ENCODE measurements around the gene MAP3K5. TPM values are rescaled to one million over a fixed set of nuclear protein-coding genes. Genes with fewer than 3 reads are reported as not detected.

Gene MAP3K5
- total and polyA plus RNA-seq, 9 of the 15 experiments (the other 6 are each of a cell fraction or from before 2014, with no cell fraction given): 2.2 to 13.0 (median 9.9) TPM

DNA sequence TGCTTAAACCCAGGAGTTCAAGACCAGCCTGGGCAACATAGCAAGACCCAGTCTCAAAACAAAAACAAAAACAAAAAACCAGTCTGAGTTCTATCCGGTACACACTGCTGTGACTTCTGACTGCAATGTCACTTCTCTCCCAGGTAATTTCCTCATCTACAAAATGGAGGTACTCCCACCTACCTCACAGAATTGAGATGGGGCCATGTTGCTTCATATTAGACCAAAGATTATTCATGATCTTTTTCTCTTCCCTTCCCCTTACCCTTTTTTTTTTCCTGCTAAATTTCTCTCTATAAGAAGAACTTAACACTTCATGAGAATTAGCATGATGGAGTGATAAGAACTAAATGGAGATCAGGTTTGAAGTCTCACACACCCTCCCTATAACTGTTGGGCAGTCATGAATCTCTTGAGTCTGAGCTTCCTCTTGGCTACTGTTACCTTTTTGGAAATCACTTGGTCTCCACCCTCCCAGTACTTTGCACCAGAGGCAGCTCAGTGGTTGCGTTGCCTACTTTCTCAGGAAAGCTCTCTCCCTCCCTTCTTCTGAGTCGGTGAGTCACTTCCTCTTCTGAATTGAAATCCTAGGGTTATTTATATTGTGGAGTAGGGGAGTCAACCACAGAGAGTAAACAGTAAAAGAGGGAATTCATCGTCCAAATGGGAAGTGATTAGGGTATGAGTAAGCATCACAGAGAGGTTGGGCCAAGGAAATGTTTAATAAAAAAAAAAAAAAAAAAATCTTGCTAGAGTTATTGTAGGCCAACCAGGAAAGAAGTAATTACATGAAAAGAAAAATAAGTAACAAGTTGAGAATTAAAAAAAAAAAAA lies 182.2 kb downstream of the MAP3K5 start:
- ChIA-PET CTCF (ENCODE audit: low intra/inter-chr PET ratio) (interaction anchor here (0.6 to 1.4 kb wide), 3 partner anchors 179 to 1041 kb away, joined by 3 to 5 read pairs (median 5); partner anchors contain the start of gene MAP3K5), POLR2A (interaction anchor here (0.6 to 1.2 kb wide), 3 partner anchors 8 to 259 kb away, joined by 3 to 4 read pairs (median 3); no protein-coding TSS in a partner anchor)
- no TSS peak for BruUV-seq (replicated peaks)
- WGBS (ENCODE audit: insufficient coverage, low coverage, missing lambda C conversion rate): 19% methylated on average over 3 of the region's 4 CpGs
- Histone ChIP-seq H2AFZ (ENCODE audit: low read depth, low read length) (no peak overlapping the region), H3K4me1 (replicated peaks in 1 of 2; ENCODE audit: control insufficient read depth in 2 of 2, insufficient read depth in 2 of 2, low read length in 2 of 2) (peaks cover 10 to 36% of the 10 kb centered on the region in 2 experiments), H3K27ac (ENCODE audit: extremely low read depth, low read depth, low read length) (peak overlapping the region; percentile 65), H4K20me1 (replicated peaks; ENCODE audit: control insufficient read depth, insufficient read depth, low read length) (no peaks in the 10 kb centered on the region), H3K4me3 (no peak overlapping the region), H3K4me2 (ENCODE audit: insufficient read depth, low read length) (no peak overlapping the region), H3K79me2 (ENCODE audit: control insufficient read depth, insufficient read depth, low read length) (no peaks in the 10 kb centered on the region), H3K9me1 (ENCODE audit: control insufficient read depth, insufficient read depth, low read length) (no peaks in the 10 kb centered on the region), H3K9ac (ENCODE audit: insufficient read depth in 1 of 2, low read depth in 2 of 2, low read length in 2 of 2) (peak overlapping the region in 1 of 2 experiments; percentile 32; a peak in 2 of 4 replicates), H3K36me3 (ENCODE audit: control insufficient read depth, insufficient read depth, low read length) (peaks cover 16% of the 10 kb centered on the region; the same call in 2 of the 3 replicates), H3K9me3 (replicated peaks; ENCODE audit: control insufficient read depth, insufficient read depth, low read depth, low read length) (no peaks in the 10 kb centered on the region), H3K27me3 (ENCODE audit: control insufficient read depth in 2 of 2, insufficient read depth in 2 of 2, low read length in 2 of 2) (no peaks in the 10 kb centered on the region)
- ATAC-seq (peak; percentile 93), FAIRE-seq (peak; percentile 93), DNase-seq (ENCODE audit: extremely low read depth in 1 of 4, low spot score in 3 of 4) (peak; percentile 44 to 86 (median 62))
- in situ Hi-C loops (cut with MboI) (no loop called here), intact Hi-C loops (cut with micrococcal nuclease) (no loop called here)
- TF ChIP-seq, protein P1, sequence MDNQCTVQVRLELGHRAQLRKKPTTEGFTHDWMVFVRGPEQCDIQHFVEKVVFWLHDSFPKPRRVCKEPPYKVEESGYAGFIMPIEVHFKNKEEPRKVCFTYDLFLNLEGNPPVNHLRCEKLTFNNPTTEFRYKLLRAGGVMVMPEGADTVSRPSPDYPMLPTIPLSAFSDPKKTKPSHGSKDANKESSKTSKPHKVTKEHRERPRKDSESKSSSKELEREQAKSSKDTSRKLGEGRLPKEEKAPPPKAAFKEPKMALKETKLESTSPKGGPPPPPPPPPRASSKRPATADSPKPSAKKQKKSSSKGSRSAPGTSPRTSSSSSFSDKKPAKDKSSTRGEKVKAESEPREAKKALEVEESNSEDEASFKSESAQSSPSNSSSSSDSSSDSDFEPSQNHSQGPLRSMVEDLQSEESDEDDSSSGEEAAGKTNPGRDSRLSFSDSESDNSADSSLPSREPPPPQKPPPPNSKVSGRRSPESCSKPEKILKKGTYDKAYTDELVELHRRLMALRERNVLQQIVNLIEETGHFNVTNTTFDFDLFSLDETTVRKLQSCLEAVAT (IDR thresholded peaks at IDR 0.05): peak in 1 of 2 experiments; percentile 52; a peak in 1 of 4 replicates
- TF ChIP-seq, protein P2, sequence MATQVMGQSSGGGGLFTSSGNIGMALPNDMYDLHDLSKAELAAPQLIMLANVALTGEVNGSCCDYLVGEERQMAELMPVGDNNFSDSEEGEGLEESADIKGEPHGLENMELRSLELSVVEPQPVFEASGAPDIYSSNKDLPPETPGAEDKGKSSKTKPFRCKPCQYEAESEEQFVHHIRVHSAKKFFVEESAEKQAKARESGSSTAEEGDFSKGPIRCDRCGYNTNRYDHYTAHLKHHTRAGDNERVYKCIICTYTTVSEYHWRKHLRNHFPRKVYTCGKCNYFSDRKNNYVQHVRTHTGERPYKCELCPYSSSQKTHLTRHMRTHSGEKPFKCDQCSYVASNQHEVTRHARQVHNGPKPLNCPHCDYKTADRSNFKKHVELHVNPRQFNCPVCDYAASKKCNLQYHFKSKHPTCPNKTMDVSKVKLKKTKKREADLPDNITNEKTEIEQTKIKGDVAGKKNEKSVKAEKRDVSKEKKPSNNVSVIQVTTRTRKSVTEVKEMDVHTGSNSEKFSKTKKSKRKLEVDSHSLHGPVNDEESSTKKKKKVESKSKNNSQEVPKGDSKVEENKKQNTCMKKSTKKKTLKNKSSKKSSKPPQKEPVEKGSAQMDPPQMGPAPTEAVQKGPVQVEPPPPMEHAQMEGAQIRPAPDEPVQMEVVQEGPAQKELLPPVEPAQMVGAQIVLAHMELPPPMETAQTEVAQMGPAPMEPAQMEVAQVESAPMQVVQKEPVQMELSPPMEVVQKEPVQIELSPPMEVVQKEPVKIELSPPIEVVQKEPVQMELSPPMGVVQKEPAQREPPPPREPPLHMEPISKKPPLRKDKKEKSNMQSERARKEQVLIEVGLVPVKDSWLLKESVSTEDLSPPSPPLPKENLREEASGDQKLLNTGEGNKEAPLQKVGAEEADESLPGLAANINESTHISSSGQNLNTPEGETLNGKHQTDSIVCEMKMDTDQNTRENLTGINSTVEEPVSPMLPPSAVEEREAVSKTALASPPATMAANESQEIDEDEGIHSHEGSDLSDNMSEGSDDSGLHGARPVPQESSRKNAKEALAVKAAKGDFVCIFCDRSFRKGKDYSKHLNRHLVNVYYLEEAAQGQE (IDR thresholded peaks at IDR 0.05; ENCODE audit: borderline replicate concordance): peak; percentile 12; the same call in 1 of the 2 replicates
- TF ChIP-seq, protein P2 (CRISPR knock-in tag; IDR thresholded peaks at IDR 0.05; ENCODE audit: low read depth): no peak
- TF ChIP-seq ARID1B (IDR thresholded peaks at IDR 0.05) (peak; percentile 93), ZNF766 (CRISPR knock-in tag; conservative IDR thresholded peaks at IDR 0.05) (peak; percentile 73), JUND (IDR thresholded peaks at IDR 0.05; ENCODE audit: borderline replicate concordance, low read depth, low read length) (peak; percentile 99), JUND (tag; IDR thresholded peaks at IDR 0.05; ENCODE audit: borderline replicate concordance, low read depth, low read length) (peak; percentile 96; the same call in 1 of the 3 replicates), ELF1 (tag; IDR thresholded peaks at IDR 0.05) (peak; percentile 69)
- TF ChIP-seq, protein P3, sequence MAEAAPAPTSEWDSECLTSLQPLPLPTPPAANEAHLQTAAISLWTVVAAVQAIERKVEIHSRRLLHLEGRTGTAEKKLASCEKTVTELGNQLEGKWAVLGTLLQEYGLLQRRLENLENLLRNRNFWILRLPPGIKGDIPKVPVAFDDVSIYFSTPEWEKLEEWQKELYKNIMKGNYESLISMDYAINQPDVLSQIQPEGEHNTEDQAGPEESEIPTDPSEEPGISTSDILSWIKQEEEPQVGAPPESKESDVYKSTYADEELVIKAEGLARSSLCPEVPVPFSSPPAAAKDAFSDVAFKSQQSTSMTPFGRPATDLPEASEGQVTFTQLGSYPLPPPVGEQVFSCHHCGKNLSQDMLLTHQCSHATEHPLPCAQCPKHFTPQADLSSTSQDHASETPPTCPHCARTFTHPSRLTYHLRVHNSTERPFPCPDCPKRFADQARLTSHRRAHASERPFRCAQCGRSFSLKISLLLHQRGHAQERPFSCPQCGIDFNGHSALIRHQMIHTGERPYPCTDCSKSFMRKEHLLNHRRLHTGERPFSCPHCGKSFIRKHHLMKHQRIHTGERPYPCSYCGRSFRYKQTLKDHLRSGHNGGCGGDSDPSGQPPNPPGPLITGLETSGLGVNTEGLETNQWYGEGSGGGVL (CRISPR knock-in tag; IDR thresholded peaks at IDR 0.05): 0 out of 2 replicates have a peak, but pooled peaks have one; percentile 2
